Measurements from ENCODE around the gene GNB5. TPM values are rescaled to one million over a fixed set of nuclear protein-coding genes. Genes with fewer than 3 reads are reported as not detected.
A peak's percentile ranks its signal among the peaks of the same experiment; 100 is the strongest.

GNB5 gene
- total RNA-seq, 6 experiments from 2014 or later, result 24.1 to 37.1 (median 33.0) TPM

GRCh38 chr15:52146261-52146660, 44.9 kb downstream of the GNB5 start:
- peaks cover 24% of the 10 kb centered on the region for H3K36me3 Mint-ChIP-seq (ENCODE audit: low read depth)
- peaks cover 38% of the 10 kb centered on the region for H3K4me1 Mint-ChIP-seq (ENCODE audit: low read depth)
- TF ChIP-seq CTCF (IDR thresholded peaks at IDR 0.05), result no peak

GRCh38 chr15:52144656-52145178, 46.5 kb downstream of the GNB5 start:
- peak overlapping the region; percentile 71; the same call in 1 of the 2 replicates for H3K4me3 Mint-ChIP-seq
- no peaks in the 10 kb centered on the region; the same call in 1 of the 2 replicates for H3K27me3 Mint-ChIP-seq (ENCODE audit: insufficient read depth)
- peaks cover 46% of the 10 kb centered on the region for H3K4me1 Mint-ChIP-seq (ENCODE audit: low read depth)
- H3K27ac Mint-ChIP-seq, result peak overlapping the region; percentile 93
- no peaks in the 10 kb centered on the region for H3K9me3 Mint-ChIP-seq
- DNase-seq, result peak; percentile 55
- peaks cover 26% of the 10 kb centered on the region for H3K36me3 Mint-ChIP-seq (ENCODE audit: low read depth)
- no peak for TF ChIP-seq CTCF (IDR thresholded peaks at IDR 0.05)

More at GRCh38 chr15:52146261-52146660, 44.9 kb downstream of the GNB5 start:
- no peak for DNase-seq
- H3K27ac Mint-ChIP-seq, result no peak overlapping the region
- H3K27me3 Mint-ChIP-seq (ENCODE audit: insufficient read depth), result no peaks in the 10 kb centered on the region; the same call in 1 of the 2 replicates
- no peaks in the 10 kb centered on the region for H3K9me3 Mint-ChIP-seq
- no peak overlapping the region for H3K4me3 Mint-ChIP-seq

GRCh38 chr15:52143873-52144272, 47.3 kb downstream of the GNB5 start:
- H3K36me3 Mint-ChIP-seq (ENCODE audit: low read depth), result peaks cover 28% of the 10 kb centered on the region

GRCh38 chr15:52140646-52141045, 50.5 kb downstream of the GNB5 start:
- no peak overlapping the region for H3K4me3 Mint-ChIP-seq
- TF ChIP-seq CTCF (IDR thresholded peaks at IDR 0.05), result no peak
- H3K36me3 Mint-ChIP-seq (ENCODE audit: low read depth), result peaks cover 16% of the 10 kb centered on the region

More at GRCh38 chr15:52143873-52144272, 47.3 kb downstream of the GNB5 start:
- Mint-ChIP-seq H3K27ac (peak overlapping the region; percentile 93), H3K4me3 (peak overlapping the region; percentile 71), H3K9me3 (no peaks in the 10 kb centered on the region), H3K27me3 (ENCODE audit: insufficient read depth) (no peaks in the 10 kb centered on the region; the same call in 1 of the 2 replicates), H3K4me1 (ENCODE audit: low read depth) (peaks cover 52% of the 10 kb centered on the region)
- DNase-seq, result peak; percentile 87
- TF ChIP-seq CTCF (IDR thresholded peaks at IDR 0.05), result no peak

GRCh38 chr15:52139599-52140462, 51.4 kb downstream of the GNB5 start:
- no peaks in the 10 kb centered on the region for H3K9me3 Mint-ChIP-seq
- DNase-seq, result peak; percentile 51
- peak; percentile 98 for TF ChIP-seq CTCF (IDR thresholded peaks at IDR 0.05)
- H3K4me3 Mint-ChIP-seq, result no peak overlapping the region
- no peaks in the 10 kb centered on the region; the same call in 1 of the 2 replicates for H3K27me3 Mint-ChIP-seq (ENCODE audit: insufficient read depth)
- H3K4me1 Mint-ChIP-seq (ENCODE audit: low read depth), result peaks cover 40% of the 10 kb centered on the region
- peak overlapping the region; percentile 80 for H3K27ac Mint-ChIP-seq
- peaks cover 16% of the 10 kb centered on the region for H3K36me3 Mint-ChIP-seq (ENCODE audit: low read depth)

More at GRCh38 chr15:52140646-52141045, 50.5 kb downstream of the GNB5 start:
- 0 out of 2 replicates have a peak overlapping the region, but pooled peaks have one; percentile 80 for H3K27ac Mint-ChIP-seq
- no peaks in the 10 kb centered on the region for H3K9me3 Mint-ChIP-seq
- no peaks in the 10 kb centered on the region; the same call in 1 of the 2 replicates for H3K27me3 Mint-ChIP-seq (ENCODE audit: insufficient read depth)
- H3K4me1 Mint-ChIP-seq (ENCODE audit: low read depth), result peaks cover 42% of the 10 kb centered on the region
- DNase-seq, result no peak
